ENCODE results near the gene ODAD3.
A peak's percentile ranks its signal among the peaks of the same experiment; 100 is the strongest.

ODAD3 gene

DNA sequence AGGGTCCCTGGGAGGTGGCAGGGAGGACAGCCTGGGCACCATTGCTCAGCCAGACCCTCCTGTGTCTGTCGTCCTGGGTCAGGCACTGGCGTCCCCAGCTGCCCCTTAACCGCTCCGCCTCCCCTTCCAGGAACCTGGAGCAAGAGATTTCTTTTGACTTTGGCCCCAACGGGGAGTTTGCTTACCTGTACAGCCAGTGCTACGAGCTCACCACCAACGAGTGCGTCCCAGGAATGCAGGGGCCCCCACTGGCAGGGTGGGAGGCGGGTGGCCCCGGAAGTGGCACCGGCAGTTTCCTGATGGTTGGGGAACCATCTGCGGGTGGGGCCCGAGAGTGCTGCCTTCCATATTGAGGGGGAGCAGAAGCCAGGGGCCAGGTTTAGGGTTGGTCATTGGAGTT lies 13.5 kb upstream of the ODAD3 start:
- 96% methylated on average over 13 of the region's 13 CpGs for WGBS
- Histone ChIP-seq H2AK5ac (ENCODE audit: low read length, severe bottlenecking) (no peak overlapping the region), H3K9ac (ENCODE audit: low read length) (no peak overlapping the region)

DNA sequence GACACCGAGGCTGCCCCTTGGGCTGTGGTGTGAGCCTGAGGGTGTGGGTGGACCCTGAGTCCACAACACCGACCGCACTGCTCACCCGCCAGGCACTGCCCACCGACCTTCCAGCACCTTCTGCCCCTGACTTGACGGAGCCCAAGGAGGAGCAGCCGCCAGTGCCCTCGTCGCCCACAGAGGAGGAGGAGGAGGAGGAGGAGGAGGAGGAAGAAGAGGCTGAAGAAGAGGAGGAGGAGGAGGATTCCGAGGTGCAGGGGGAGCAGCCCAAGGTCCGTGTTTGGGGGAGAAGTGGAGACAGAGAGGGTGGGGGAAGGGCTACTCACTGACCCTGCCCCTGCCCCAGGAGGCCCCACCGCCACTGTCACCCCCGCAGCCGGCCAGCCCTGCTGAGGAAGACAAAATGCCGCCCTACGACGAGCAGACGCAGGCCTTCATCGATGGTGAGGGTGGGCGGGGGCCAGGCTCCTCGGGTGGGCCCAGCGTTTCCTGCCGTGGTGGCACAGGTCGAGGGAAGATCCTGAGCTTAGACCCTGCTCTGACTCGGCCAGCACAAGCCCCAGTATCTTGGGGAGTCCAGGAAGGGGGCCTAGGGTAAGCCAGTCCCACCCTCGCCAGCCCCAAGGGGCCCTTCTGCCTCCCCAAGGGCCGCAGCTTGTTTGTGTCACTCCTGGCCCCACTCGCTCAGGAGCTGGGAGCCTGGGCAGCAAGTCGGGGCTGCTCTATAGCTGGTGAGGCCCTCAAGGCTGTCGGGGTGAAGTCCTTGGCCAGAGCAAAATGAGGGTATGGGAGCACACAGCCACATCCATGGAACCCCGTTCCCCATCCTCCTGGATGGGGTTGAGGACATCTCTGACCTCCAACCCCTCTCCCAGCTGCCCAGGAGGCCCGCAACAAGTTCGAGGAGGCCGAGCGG lies 12.7 kb upstream of the ODAD3 start:
- Histone ChIP-seq H3K79me1 (replicated peaks; ENCODE audit: low read length, poor library complexity, severe bottlenecking) (peaks cover 29% of the 10 kb centered on the region), H2BK12ac (ENCODE audit: low read length in 2 of 2) (no peak overlapping the region), H3K4me2 (ENCODE audit: low read length, poor library complexity, severe bottlenecking) (no peak overlapping the region), H3K4ac (ENCODE audit: low read depth in 1 of 2, low read length in 2 of 2) (no peak overlapping the region), H2BK5ac (ENCODE audit: low read depth, low read length, poor library complexity, severe bottlenecking) (no peak overlapping the region), H2AK5ac (ENCODE audit: low read length, severe bottlenecking) (no peak overlapping the region), H3K9me3 (ENCODE audit: control insufficient read depth, low read length) (no peaks in the 10 kb centered on the region), H2BK15ac (ENCODE audit: low read depth, poor library complexity, severe bottlenecking) (no peak overlapping the region), H3K27me3 (ENCODE audit: control insufficient read depth in 1 of 2, insufficient read depth in 1 of 2, low read length in 2 of 2) (no peaks in the 10 kb centered on the region), H3K14ac (ENCODE audit: low read length in 2 of 2) (no peak overlapping the region), H3K9ac (ENCODE audit: low read length) (no peak overlapping the region), H3K4me1 (ENCODE audit: control insufficient read depth, insufficient read depth, low read depth, low read length) (peaks cover 8% of the 10 kb centered on the region), H4K91ac (ENCODE audit: low read length) (no peak overlapping the region), H2BK120ac (ENCODE audit: low read depth, low read length) (no peak overlapping the region), H3K18ac (ENCODE audit: low read depth in 1 of 2, low read length in 2 of 2) (no peak overlapping the region), H3K23ac (ENCODE audit: low read length in 2 of 2) (no peak overlapping the region), H2AFZ (ENCODE audit: low read depth, low read length) (no peak overlapping the region), H3K36me3 (ENCODE audit: control insufficient read depth in 1 of 2, insufficient read depth in 2 of 2, low read depth in 1 of 2, low read length in 2 of 2) (peaks cover 54 to 78% of the 10 kb centered on the region in 2 experiments), H3K4me3 (ENCODE audit: insufficient read depth in 1 of 2, low read depth in 1 of 2, low read length in 2 of 2) (no peak overlapping the region), H4K8ac (ENCODE audit: low read length) (no peak overlapping the region), H3K27ac (ENCODE audit: low read length, poor library complexity, severe bottlenecking) (no peak overlapping the region)
- WGBS: 97% methylated on average over 35 of the region's 35 CpGs
- no peak for DNase-seq

More for the DNA sequence above, 13.5 kb upstream of the ODAD3 start:
- no peak overlapping the region for H2BK12ac ChIP-seq (ENCODE audit: low read length in 2 of 2)
- peaks cover 29% of the 10 kb centered on the region for H3K79me1 ChIP-seq (replicated peaks; ENCODE audit: low read length, poor library complexity, severe bottlenecking)
- H3K27me3 ChIP-seq (ENCODE audit: control insufficient read depth in 1 of 2, insufficient read depth in 1 of 2, low read length in 2 of 2): no peaks in the 10 kb centered on the region
- no peak overlapping the region for H2AFZ ChIP-seq (ENCODE audit: low read depth, low read length)
- no peak overlapping the region for H4K8ac ChIP-seq (ENCODE audit: low read length)
- no peaks in the 10 kb centered on the region for H3K9me3 ChIP-seq (ENCODE audit: control insufficient read depth, low read length)
- no peak for DNase-seq
- peaks cover 8% of the 10 kb centered on the region for H3K4me1 ChIP-seq (ENCODE audit: control insufficient read depth, insufficient read depth, low read depth, low read length)
- no peak overlapping the region for H4K91ac ChIP-seq (ENCODE audit: low read length)
- H3K4me2 ChIP-seq (ENCODE audit: low read length, poor library complexity, severe bottlenecking): no peak overlapping the region
- no peak overlapping the region for H3K18ac ChIP-seq (ENCODE audit: low read depth in 1 of 2, low read length in 2 of 2)
- no peak overlapping the region for H2BK5ac ChIP-seq (ENCODE audit: low read depth, low read length, poor library complexity, severe bottlenecking)
- H3K27ac ChIP-seq (ENCODE audit: low read length, poor library complexity, severe bottlenecking): no peak overlapping the region
- no peak overlapping the region for H2BK120ac ChIP-seq (ENCODE audit: low read depth, low read length)
- H3K14ac ChIP-seq (ENCODE audit: low read length in 2 of 2): no peak overlapping the region
- peaks cover 54 to 80% of the 10 kb centered on the region in 2 experiments for H3K36me3 ChIP-seq (ENCODE audit: control insufficient read depth in 1 of 2, insufficient read depth in 2 of 2, low read depth in 1 of 2, low read length in 2 of 2)
- H3K23ac ChIP-seq (ENCODE audit: low read length in 2 of 2): no peak overlapping the region
- no peak overlapping the region for H3K4ac ChIP-seq (ENCODE audit: low read depth in 1 of 2, low read length in 2 of 2)
- no peak overlapping the region for H3K4me3 ChIP-seq (ENCODE audit: insufficient read depth in 1 of 2, low read depth in 1 of 2, low read length in 2 of 2)
- H2BK15ac ChIP-seq (ENCODE audit: low read depth, poor library complexity, severe bottlenecking): no peak overlapping the region

DNA sequence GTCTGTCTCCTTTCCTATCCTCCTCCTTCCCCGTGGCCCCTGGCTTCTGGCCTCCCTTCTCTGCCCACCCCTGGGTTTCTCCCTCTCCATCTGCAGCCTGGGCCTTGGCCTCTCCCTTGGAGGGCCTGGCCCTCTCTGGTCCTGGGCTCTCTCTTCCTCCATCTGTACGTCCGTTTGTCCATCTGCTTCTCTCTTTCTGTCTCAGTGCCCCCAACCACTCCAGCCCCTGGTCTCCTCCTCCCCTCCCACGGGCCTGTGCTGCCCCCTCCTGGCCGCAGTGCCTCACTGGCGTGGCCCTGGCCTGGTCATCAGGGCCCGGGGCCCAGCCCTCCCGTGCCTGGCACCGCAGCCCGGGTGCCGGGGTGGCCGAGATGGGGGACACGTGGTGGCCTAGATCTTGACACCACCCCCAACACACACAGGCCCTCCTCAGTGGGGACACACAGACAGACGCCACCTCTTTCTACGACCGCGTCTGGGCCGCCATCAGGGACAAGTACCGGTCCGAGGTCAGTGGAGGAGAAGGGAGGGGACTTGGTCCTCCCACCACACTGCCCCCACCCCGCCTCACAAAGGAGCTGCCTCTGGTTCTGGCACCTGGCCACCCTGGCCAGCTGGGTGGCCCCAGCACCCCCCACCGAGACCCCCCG lies 11.9 kb upstream of the ODAD3 start:
- H2BK5ac ChIP-seq (ENCODE audit: low read depth, low read length, poor library complexity, severe bottlenecking): no peak overlapping the region
- H2AK5ac ChIP-seq (ENCODE audit: low read length, severe bottlenecking): no peak overlapping the region
- H3K14ac ChIP-seq (ENCODE audit: low read length in 2 of 2): no peak overlapping the region
- peak overlapping the region; percentile 34 for H4K91ac ChIP-seq (ENCODE audit: low read length)
- H3K18ac ChIP-seq (ENCODE audit: low read depth in 1 of 2, low read length in 2 of 2): no peak overlapping the region
- no peak overlapping the region for H2AFZ ChIP-seq (ENCODE audit: low read depth, low read length)
- H3K4ac ChIP-seq (ENCODE audit: low read depth in 1 of 2, low read length in 2 of 2): no peak overlapping the region
- 73% methylated on average over 12 of the region's 23 CpGs for WGBS
- no peaks in the 10 kb centered on the region for H3K9me3 ChIP-seq (ENCODE audit: control insufficient read depth, low read length)
- H3K4me2 ChIP-seq (ENCODE audit: low read length, poor library complexity, severe bottlenecking): no peak overlapping the region
- DNase-seq: peak; percentile 40
- H4K8ac ChIP-seq (ENCODE audit: low read length): peak overlapping the region; percentile 48
- H3K4me1 ChIP-seq (ENCODE audit: control insufficient read depth, insufficient read depth, low read depth, low read length): peaks cover 8% of the 10 kb centered on the region
- H3K23ac ChIP-seq (ENCODE audit: low read length in 2 of 2): no peak overlapping the region
- no peaks in the 10 kb centered on the region for H3K27me3 ChIP-seq (ENCODE audit: control insufficient read depth in 1 of 2, insufficient read depth in 1 of 2, low read length in 2 of 2)
- no peak overlapping the region for H2BK12ac ChIP-seq (ENCODE audit: low read length in 2 of 2)
- H3K9ac ChIP-seq (ENCODE audit: low read length): no peak overlapping the region
- peaks cover 62 to 86% of the 10 kb centered on the region in 2 experiments for H3K36me3 ChIP-seq (ENCODE audit: control insufficient read depth in 1 of 2, insufficient read depth in 2 of 2, low read depth in 1 of 2, low read length in 2 of 2)
- H2BK15ac ChIP-seq (ENCODE audit: low read depth, poor library complexity, severe bottlenecking): no peak overlapping the region
- H3K27ac ChIP-seq (ENCODE audit: low read length, poor library complexity, severe bottlenecking): no peak overlapping the region
- H3K4me3 ChIP-seq (ENCODE audit: insufficient read depth in 1 of 2, low read depth in 1 of 2, low read length in 2 of 2): no peak overlapping the region
- H2BK120ac ChIP-seq (ENCODE audit: low read depth, low read length): no peak overlapping the region
- peaks cover 36% of the 10 kb centered on the region for H3K79me1 ChIP-seq (replicated peaks; ENCODE audit: low read length, poor library complexity, severe bottlenecking)

DNA sequence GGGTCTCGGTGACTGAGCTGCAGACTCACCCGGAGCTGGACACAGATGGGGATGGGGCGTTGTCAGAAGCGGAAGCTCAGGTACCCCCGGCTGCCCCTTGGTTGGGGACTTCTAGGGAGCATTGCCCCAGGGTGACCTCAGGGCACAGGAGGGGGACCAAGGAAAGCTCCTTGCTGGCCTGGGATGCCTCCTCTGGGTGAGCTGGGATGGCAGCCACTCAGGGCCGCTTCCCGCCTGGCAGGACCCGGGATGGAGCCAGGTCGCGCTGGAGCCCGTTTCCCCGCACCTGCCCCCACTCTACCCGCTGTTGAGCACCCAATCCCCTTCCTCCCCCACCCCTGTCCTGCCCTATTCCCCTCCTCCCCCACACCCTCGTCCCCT lies 11.3 kb upstream of the ODAD3 start:
- Histone ChIP-seq H4K8ac (ENCODE audit: low read length) (no peak overlapping the region), H3K23ac (ENCODE audit: low read length in 2 of 2) (no peak overlapping the region), H3K9ac (ENCODE audit: low read length) (no peak overlapping the region), H3K14ac (ENCODE audit: low read length in 2 of 2) (no peak overlapping the region), H3K4ac (ENCODE audit: low read depth in 1 of 2, low read length in 2 of 2) (no peak overlapping the region), H3K18ac (ENCODE audit: low read depth in 1 of 2, low read length in 2 of 2) (no peak overlapping the region), H2BK120ac (ENCODE audit: low read depth, low read length) (no peak overlapping the region), H2AFZ (ENCODE audit: low read depth, low read length) (no peak overlapping the region), H2AK5ac (ENCODE audit: low read length, severe bottlenecking) (no peak overlapping the region), H2BK15ac (ENCODE audit: low read depth, poor library complexity, severe bottlenecking) (no peak overlapping the region), H3K27ac (ENCODE audit: low read length, poor library complexity, severe bottlenecking) (no peak overlapping the region), H3K36me3 (ENCODE audit: control insufficient read depth in 1 of 2, insufficient read depth in 2 of 2, low read depth in 1 of 2, low read length in 2 of 2) (peaks cover 67 to 91% of the 10 kb centered on the region in 2 experiments), H3K4me2 (ENCODE audit: low read length, poor library complexity, severe bottlenecking) (no peak overlapping the region), H3K9me3 (ENCODE audit: control insufficient read depth, low read length) (no peaks in the 10 kb centered on the region), H4K91ac (ENCODE audit: low read length) (no peak overlapping the region), H3K4me1 (ENCODE audit: control insufficient read depth, insufficient read depth, low read depth, low read length) (peaks cover 4% of the 10 kb centered on the region), H3K79me1 (replicated peaks; ENCODE audit: low read length, poor library complexity, severe bottlenecking) (peaks cover 41% of the 10 kb centered on the region), H2BK12ac (ENCODE audit: low read length in 2 of 2) (no peak overlapping the region), H3K4me3 (ENCODE audit: insufficient read depth in 1 of 2, low read depth in 1 of 2, low read length in 2 of 2) (no peak overlapping the region), H3K27me3 (ENCODE audit: control insufficient read depth in 1 of 2, insufficient read depth in 1 of 2, low read length in 2 of 2) (no peaks in the 10 kb centered on the region), H2BK5ac (ENCODE audit: low read depth, low read length, poor library complexity, severe bottlenecking) (no peak overlapping the region)
- WGBS: 92% methylated on average over 14 of the region's 14 CpGs
- DNase-seq: no peak
